Muscle of back (tissue), 11 donors: Measurements from ENCODE around the gene SDF4. TPM values are rescaled to one million over a fixed set of nuclear protein-coding genes. Genes with fewer than 3 reads are reported as not detected.
"Not testable (repeated sequence)": the region's sequence is repeated elsewhere in the genome, so short reads cannot be mapped to it uniquely, and the experiment has no call there.

Experiments
- DNase-seq, 3 donors: peaks; one replicate each; pipeline versions ENCODE4 v3.0.0 to v3.0.0-alpha.2; 2013
- polyA plus RNA-seq, 10 donors: library from polyadenylated mRNA; unstranded; fragments of 120-200 nt; gene quantifications; one replicate each; pipeline ENCODE4 v1.2.1, GENCODE V29; 2013; ENCODE audit not compliant: insufficient read length in 10 of 10

Gene SDF4
- polyA plus RNA-seq, 10 donors: 73.5 to 121 (median 88.5) TPM

DNA sequence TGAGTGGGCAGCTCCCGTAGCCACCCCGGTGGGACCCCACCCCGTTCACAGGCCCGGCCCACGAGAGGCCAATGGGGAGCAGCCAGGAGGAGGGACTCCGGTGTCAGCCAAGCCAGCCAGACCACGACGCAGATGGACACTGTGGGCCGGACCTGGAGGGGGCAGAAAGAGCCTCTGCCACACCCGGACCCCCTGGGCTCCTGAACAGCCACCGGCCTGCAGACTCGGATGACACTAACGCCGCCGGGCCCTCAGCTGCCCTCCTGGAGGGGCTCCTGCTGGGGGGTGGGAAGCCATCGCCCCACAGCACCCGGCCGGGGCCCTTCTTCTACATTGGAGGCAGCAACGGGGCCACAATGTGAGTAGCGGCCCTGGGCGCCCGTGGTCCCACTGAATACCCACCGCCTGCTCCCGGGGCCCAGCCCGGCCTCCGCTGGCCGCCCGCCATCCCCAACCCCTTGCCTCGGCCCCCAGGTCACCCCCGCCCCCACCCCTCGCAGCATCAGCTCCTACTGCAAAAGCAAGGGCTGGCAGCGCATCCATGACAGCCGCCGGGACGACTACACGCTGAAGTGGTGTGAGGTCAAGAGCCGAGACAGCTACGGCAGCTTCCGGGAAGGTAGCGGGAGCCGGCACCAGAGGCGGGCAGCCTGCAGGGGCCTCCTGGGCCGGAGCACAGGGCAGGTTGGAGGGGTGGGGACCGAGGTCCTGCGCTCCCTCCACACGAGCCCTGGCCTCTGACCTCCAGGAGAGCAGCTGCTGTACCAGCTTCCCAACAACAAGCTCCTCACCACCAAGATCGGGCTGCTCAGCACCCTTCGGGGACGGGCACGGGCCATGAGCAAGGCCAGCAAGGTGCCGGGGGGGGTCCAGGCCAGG lies 51.6 kb downstream of the SDF4 start:
- no peak for DNase-seq

DNA sequence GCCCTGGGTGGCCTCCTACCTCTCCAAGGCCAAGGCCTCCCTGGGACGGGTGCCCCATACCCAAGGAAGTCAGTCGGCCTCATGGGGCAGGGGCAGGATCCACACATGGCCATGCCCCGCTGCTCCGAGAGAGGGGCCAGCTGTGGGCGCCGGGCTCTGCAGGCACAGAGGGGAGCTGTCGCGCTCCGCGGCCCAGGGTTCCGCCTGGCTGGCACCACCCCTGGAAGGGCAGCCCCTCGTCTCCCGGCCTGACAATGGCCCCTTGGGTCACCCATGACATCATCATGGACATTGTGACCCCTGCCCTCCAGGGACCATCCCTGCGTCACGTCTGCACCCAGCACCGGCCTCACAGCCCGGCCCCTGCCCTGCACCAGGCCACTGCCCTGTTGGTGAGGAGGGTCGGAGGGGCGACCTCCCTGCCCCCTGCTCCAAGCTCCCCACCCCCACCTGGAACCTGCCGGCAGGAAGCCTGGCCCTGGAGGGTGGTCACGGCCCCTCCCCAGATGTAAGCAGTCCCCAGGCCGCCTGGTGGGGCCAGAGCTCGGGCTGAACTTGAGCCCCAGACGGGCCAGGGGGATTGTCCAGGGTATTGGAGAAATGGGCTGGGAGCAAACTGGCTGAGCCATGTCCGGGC lies 52.3 kb downstream of the SDF4 start:
- DNase-seq: no peak

DNA sequence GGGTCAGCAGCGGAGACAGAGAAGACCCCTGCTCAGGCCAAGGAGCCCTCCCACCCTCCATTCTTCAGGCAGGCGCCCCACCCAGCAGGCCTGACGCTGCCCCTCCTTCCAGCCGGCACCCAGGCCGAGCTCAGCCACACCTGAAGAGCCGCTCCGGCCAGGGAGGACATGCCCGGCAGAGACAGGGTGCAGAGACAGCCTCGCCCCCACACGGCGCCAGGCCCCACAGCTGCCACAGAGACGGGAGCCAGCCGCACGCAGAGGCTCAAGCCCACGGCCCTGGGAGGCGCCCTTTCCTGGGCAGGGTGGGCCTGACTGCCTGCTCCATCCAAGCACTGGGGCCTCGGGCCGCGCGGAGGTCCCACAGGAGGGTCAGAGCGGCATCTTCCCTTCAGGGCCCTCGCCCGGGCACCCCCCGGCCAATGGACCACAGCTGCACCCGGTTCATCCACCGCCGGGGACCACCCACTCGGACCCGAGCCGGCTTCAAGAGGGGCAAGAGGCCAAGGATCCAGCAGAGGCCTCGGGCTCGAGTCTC lies 52.9 kb downstream of the SDF4 start:
- DNase-seq: no peak

DNA sequence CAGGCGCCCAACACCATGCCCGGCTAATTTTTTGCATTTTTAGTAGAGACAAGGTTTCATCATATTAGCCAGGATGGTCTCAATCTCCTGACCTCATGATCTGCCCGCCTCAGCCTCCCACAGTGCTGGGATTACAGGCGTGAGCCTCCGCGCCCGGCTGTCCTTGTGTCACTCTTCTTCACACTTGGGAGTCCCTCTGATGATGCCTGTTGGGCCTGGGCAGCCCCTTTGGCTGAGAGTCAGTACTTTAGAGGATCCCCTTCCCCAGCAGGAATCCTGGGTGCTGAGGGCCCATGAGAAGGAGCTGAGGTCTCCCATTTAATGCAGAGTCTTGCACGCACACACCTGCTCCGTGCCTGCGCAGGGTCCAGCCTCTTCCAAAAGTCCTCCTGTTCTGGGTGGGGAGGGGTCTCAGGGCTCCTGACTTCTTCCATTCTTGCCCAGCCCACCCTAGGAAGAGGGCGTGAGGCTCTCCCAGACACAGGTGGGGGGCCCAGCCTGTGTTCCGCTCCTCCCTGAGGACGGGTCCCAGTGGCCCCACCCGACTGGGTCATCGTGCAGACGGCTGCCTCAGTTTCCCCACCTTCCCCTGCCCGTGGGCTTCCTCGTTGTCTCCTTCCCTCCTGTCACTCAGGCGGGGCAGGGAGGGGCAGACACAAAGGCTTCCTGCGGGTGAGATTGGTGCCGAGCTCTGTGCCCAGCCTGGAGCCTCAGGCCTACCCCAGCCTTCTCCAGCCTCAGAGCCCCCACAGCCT lies 54.2 kb downstream of the SDF4 start:
- DNase-seq: no peak

DNA sequence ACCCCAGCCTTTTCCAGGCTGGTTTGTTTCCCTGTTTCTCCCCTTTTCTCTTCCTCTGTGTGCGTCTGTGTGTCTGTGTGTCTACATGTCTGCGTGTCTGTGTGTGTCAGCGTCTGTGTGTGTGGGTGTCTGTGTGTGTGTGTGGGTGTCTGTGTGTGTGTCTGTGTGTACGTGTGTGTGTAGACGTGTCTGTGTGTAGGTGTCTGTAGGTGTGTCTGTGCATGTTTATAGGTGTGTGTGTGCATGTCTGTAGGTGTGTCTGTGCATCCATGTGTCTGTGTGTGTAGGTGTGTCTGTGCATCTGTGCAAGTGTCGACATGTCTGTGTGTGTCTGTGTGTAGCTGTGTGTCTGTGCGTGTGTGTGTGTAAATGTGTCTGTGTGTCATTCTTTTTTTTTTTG lies 54.9 kb downstream of the SDF4 start:
- DNase-seq: no peak

DNA sequence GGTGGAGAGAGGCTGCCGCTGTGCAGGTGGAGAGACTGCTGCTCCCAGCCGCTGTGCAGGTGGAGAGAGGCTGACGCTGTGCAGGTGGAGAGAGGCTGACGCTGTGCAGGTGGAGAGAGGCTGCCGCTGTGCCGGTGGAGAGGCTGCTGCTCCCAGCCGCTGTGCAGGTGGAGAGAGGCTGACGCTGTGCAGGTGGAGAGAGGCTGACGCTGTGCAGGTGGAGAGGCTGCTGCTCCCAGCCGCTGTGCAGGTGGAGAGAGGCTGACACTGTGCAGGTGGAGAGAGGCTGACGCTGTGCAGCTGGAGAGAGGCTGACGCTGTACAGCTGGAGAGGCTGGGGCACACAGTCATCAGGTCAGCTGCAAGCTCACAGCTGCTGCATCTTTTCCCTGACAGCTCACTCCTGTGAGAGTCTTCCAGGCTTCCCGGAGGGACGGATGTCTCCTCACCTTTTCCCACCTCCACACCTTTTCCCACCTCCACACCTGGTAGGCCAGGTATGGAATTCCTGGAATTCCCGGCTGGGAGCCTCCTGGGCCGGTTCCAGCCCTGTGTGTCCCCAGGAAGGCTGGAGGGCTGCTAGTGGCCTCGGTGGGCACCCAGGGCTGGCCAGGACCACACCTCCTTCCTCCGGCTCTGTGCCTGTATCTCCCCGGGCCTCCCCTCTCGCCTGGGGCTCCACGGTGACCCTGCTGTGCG lies 55.6 kb downstream of the SDF4 start:
- DNase-seq: not testable (repeated sequence)

GRCh38 chr1:1175221-1176062 lies 56.4 kb downstream of the SDF4 start:
- no peak for DNase-seq

DNA sequence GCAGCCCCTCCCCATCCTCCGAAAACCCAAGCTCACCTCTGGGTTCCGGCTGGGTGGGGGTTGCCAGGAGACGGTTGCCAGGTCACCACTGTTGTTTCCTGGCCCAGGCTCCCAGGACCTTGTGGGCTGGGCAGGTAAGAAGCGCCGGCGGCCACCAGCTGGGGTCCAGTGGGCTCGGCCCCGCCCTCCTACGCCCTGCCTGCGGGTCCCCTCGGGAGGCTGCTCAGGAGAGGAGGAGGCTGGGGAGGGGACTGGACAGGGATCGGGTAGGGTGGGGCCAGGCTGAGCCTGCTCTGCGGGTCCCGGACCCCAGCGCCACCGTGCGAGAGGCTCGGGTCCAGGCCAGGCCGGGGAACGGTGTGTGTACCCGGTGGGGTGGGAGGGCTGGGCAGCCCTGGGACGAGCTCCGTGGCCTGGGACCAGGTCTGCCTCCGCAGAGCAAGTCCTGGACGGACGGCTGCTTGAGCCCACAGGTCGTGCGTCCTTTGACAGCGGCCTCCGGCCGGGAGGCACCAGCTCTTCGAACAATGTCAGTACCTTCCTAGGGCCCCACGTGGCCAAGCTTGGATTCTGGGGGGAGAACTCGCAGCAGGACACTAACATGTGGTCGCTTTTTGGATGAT lies 57.9 kb downstream of the SDF4 start, which contains the start of gene TTLL10:
TTLL10 (plus strand) TSS at position 88 of the 623 bp plus-strand sequence. CDS start 5,336 bp downstream, outside the sequence.
- DNase-seq: no peak

DNA sequence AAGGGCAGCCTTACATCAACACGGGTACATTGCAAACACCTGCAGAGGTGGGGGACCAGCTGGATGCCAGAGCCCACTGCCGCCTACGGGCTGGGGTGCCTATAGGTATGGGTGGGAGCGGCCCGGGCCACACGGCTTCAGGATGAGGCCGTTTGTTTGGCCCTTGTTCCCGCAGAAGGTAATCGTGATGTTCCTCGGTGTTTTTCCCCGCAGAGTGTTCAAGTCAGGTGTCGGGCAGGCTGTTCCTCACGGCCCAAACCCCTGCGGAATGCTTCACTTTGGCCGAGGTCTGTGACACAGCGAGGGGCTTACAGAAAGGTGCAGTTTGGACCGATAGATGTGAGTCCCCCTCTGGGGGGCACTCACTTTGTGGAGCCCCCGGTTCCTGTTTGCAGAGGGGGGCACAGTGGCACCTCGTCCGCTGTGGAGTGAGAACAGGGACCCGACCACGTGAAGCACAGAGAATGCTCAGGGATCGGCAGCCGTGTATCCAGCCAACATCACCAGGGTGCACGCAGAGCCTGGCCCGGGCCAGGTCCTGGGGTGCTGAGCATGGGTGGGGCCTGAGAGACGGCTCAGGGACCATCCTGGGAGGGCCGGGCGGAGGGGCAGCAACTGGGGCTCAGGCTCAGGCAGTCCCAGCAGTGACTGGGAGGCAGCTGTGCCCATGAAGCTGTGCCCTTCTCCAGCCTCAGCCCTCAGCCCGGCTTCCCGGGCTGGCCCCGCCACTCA lies 58.6 kb downstream of the SDF4 start:
- DNase-seq: no peak

GRCh38 chr1:1171546-1172340 lies 60.1 kb downstream of the SDF4 start:
- no peak for DNase-seq

DNA sequence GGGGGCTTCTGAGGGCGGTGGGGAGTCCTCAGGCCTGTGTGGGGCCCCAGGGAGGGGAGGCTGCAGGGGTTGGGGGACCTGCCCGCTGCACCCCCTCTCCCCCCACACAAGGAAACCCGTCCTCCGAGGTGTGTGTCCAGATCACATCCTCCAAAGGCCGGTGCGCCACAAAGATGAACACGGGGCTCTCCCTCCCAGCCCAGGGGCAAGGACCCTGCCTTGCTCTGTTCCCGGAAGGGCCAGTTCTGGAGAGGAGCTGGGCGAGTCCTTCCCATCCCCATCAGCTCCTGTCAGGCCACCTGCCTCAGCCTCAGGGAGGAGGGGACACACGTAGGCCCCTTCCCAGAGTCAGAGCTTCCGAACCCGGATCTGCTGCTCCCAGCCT lies 60.6 kb downstream of the SDF4 start:
- no peak for DNase-seq

GRCh38 chr1:1170215-1171091 lies 61.3 kb downstream of the SDF4 start:
- DNase-seq: no peak

DNA sequence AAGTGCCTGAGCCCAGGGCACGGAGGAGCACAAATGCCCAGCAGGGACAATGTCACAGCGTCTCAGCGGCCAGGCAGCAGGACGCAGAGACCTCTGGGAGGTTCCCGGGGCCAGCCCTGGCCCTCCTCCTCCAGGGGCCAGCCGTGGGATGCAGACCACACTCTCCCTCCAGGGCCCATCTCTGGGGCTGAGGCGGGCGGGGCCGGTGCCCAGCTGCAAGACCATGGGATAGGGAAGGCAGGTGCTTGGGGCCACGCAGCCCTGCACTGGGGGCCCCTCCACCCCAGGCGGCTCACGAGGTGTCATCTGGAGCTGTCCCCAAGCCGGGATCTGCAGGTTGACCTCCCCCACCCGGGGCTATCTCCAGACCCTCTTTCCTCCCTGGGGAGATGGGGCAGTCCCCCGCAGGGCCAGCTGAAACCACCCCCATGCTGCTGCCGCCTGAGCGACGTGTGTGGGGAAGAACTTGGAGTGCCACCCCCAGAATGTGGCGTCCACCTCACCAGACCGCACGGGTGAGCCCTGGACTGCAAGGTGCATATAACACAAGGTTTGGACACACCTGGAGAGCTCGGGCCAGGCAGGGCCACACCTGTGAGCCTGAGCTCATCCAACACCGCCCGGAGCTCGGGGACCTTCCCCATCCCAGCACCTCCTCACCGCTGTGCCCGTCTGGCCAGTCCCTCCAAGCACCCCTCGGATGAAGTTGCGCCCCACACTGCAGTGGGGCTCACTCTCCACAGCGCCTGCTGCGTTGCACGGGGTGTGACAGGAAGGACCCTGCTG lies 62.2 kb downstream of the SDF4 start:
- no peak for DNase-seq

DNA sequence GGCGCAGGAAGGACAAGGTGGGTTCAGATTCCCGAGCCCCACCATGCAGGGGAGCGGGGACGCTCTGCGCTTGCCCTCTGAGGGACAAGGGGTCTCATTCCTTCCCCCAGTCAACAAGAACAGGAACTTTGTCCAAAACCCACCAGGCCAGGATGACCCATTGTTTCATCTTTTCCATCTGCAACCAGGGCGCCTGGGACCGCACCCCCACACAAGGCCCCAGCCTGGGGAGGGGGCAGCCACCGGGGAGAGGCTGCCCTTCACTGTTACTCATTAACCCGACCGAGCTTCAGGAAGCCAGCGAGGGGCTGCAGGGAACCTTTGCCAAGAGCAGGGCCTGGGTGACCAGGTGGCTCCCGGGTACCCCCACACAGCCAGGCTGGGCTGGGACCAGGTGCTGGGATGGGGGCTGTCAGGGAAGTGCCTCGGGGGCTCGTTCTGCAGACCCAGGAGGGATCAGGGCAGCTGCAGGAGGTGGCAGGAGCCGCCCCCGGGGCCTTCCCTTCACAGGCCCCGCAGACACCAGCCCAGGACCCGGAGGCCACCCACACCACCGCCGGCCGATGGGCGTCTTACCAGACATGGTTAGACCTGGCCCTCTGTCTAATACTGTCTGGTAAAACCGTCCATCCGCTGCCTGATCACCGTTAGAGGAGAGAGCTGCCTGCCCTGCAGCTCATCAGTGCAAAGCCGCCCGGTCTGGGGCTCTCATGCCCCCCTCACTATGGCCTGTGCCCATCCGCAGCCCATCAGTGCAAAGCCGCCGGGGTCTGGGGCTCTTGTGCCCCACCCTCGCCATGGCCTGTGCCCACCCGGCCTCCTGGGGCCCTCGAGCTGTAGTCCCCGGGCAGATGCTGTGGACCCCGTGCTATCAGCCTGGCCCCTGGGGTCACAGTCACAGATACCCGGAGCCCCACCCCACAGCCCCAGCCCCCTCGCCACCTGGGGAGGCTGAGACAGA lies 63.1 kb downstream of the SDF4 start:
- no peak for DNase-seq

- DNase-seq: no peak
Measured at GRCh38 chr1:1167841-1168450, 63.9 kb downstream of the SDF4 start.
